SIG-M5 treated with dmso at 0.1 percent for 504 hours (cell line): ENCODE data around the gene TXNDC9.
"Not testable (repeated sequence)": the region's sequence is repeated elsewhere in the genome, so short reads cannot be mapped to it uniquely, and the experiment has no call there.

Experiments used
- DNase-seq: peaks from one replicate; lab custom pipeline; 2025; ENCODE audit not compliant: unreplicated experiment; lab: John Stamatoyannopoulos, UW

Gene TXNDC9, protein sequence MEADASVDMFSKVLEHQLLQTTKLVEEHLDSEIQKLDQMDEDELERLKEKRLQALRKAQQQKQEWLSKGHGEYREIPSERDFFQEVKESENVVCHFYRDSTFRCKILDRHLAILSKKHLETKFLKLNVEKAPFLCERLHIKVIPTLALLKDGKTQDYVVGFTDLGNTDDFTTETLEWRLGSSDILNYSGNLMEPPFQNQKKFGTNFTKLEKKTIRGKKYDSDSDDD

DNA sequence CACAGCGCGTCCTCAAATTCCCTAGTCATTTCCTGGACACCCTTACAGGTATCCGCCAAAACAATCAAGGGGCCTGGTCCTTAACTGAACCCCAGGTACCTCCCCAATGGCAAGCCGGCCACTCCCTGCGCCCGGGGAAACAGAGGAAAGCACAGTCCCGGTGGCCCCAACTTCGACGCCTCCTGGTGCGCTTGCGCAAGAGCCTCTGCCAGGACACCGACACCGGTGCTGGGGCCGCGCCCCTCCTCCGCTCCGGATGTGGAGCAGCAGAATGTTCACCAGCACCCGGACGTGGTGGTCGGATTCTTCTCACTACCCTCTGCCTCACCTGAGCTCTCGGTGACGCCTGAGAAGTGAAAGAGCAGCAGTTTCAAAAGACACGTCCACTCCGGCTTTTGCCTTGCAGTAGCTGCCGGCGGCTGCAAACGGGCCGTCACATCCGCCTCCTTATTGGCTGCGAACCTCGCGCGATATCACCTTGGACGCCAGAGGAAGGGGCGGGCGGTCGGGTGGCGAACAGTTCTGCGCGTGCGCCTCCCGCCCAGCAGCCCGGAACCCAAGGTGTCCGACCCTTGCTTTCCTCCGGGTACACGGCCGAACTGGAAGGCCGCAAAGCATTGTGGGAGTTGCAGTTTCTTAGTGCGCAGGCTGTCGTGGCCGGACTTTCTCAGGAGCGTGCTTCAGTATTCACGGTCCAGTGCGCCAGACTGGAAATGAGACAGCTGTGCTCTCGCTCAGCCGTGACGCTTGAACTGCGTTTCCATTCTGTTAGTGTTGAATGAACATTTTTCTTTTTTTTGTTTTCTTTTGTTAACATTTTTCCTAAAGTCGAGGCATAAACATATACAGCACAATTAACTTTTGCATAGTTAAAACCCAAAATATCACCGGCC is at the start of gene TXNDC9:
TSS of gene TXNDC9 (minus strand) at position 423 of the 893 bp plus-strand sequence. CDS start 3,123 bp downstream, outside the sequence.
- DNase-seq, result peak; percentile 99

DNA sequence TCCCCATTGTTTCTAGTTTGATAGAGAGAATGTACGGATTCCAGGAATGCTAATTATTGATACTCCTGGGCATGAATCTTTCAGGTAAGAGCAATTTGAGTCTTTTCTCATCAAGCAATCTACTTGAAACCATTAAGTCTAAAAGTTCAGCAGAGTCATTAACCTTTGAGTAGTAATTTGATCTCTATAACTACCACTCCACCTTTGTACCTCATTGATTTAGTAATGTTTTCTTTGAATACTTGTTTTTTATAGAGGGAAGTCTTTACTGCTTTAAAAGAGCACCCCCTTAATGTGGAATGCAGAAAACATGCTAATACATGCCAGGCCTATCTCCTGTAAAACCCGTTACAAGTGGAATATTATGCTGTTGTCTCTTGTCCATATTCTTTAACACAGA is 46.0 kb upstream of the TXNDC9 start:
- no peak for DNase-seq

DNA sequence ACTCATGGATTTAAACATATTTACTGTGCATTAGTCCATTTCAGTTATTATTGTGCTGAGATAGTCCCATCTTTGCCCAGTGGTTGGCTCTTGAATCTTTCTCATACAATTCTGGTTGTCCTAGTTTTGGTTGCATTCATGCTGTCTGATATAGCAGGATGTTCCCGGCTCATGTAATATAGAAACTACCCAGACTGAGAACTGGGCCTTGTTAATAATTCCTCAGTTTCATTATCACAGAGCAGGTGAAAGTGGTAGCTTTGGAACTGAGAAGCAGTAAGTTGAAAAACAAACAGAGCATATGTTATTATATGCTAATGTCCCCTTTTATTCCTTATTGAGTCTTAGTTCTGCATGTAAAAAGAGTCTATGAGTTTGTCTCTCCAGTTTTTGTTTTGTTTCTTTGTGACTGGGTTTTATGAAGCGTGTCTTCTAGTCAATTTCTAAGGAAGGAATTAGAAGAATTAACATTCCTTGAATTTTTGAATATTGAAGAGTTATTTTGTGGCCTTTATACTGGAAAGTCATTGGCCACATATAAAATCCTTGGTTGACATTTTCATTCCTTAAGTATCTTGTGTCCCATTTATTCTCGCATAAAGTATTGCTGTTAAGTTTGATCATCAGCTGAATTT is 44.4 kb upstream of the TXNDC9 start:
- DNase-seq, result no peak

DNA sequence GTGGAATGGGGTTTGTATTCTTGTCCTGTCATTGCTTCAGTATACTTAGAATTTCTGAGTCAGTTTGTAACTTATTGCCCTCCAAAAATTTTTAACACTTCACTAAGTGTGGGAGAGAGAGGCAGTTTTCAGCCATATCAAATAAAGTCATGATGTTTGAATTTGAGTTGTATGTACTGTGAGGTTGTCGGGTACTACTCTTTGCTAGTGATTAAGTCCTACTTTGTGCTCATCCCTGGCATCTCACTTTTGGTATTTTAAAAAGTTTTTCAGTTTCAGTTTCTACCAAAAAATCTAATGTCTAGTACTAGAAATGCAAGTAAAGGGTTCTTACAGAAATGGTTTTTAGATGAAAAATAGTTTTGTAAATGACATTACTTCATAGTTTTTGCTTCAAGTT is 41.7 kb upstream of the TXNDC9 start:
- DNase-seq, result no peak

DNA sequence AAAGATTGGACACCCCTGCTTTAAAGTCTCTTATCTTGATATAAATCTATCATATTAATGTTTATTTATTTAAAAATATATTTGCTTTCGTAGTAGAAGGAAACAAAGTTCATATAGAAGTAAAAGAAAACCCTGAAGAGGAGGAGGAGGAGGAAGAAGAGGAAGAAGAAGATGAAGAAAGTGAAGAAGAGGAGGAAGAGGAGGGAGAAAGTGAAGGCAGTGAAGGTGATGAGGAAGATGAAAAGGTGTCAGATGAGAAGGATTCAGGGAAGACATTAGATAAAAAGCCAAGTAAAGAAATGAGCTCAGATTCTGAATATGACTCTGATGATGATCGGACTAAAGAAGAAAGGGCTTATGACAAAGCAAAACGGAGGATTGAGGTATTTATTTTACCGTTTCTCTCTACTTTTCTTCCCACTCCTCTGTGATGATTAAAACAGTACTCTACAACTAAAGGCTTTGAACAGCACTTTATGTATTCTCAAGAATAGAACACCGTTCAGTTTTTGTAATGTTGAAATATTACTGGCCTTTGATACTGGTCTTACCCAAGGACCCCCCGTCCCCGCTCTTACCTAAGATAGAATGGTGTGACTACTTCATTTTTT is 40.2 kb upstream of the TXNDC9 start:
- no peak for DNase-seq

DNA sequence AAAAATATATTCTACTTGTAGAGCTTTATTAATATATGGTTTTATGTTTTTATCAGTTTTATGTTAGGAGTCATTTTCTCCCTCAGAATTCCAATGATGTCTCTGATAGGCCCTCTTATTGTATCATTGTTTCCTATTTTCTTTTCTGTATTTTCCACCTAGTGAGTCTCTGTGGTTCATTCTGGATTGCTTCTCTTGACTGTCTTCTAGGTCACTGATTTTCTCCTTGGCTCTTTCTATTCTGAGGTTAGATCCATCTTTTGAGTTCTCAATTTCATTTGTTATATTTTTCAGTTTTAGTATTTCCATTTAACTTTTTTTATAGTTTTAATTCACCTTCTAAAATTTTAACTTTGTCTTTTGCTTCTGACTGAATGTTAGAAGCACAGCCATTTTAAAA is 38.6 kb upstream of the TXNDC9 start:
- DNase-seq, result no peak

DNA sequence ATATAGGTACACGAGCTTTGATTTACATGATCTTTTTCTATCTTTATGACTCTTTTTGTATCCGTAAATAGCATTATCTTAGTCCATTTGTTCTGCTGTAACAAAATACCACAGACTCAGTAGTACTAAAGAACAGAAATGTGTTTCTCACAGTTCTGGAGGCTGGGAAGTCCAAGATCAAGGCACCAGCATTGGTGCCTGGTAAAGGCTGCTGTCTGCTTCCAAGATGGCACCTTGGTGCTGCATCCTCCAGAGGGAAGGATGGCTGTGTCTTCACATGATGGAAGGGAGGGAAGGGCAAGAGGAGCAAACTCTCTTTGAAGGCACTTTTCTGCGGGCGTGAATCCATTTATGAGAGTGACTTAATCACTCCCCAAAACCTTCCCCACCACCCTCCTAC is 37.0 kb upstream of the TXNDC9 start:
- no peak for DNase-seq

DNA sequence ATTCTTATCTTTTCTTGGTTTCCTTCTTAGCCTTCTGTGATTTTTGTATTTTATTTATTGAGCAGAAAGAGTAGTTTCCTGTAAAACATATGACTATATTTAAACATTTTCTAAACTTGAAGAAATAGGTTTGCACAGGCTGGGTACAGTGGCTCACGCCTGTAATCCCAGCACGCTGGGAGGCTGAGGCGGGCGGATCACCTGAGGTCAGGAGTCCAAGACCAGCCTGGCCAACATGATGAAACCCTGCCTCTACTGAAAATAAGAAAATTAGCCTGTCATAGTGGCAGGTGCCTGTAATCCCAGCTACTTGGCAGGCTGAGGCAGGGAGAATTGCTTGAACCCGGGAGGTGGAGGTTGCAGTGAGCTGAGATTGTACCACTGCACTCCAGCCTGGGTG is 32.7 kb upstream of the TXNDC9 start:
- not testable (repeated sequence) for DNase-seq

GRCh38 chr2:99365661-99366060 is 29.5 kb upstream of the TXNDC9 start:
- no peak for DNase-seq

- no peak for DNase-seq
Observed at GRCh38 chr2:99356853-99357252, 20.7 kb upstream of the TXNDC9 start.

DNA sequence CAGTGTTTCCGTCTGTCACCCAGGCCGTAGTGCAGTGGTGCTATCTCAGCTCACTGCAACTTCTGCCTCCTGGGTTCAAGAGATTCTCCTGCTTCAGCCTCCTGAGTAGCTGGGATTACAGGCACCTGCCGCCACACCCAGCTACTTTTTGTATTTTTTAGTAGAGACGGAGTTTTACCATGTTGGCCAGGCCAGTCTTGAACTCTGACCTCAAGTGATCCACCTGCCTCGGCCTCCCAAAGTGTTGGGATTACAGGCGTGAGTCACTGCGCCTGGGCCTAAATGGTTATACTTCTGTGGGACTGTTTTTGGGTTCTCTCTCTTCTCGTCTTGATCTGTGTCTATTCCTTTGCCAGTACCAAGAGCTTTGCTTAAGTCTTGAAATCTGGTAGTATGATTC is 18.7 kb upstream of the TXNDC9 start:
- not testable (repeated sequence) for DNase-seq

GRCh38 chr2:99354070-99354469 is 17.9 kb upstream of the TXNDC9 start:
- no peak for DNase-seq

DNA sequence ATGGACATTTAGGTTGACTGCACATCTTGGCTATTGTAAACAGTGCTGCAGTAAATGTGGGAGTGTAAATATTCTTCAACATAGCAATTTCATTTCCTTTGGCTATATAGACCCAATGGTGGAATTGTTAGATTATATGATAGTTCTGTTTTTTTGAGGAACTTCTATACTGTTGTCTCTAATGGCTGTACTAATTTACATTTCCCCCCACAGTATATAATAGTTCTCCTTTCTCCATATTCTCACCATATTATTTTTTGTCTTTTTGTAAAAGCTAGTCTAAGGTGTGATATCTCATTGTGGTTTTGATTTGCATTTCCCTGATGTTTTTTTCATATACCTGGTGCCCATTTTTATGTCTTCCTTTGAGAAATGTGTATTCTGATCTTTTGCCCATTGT is 14.1 kb upstream of the TXNDC9 start:
- no peak for DNase-seq

DNA sequence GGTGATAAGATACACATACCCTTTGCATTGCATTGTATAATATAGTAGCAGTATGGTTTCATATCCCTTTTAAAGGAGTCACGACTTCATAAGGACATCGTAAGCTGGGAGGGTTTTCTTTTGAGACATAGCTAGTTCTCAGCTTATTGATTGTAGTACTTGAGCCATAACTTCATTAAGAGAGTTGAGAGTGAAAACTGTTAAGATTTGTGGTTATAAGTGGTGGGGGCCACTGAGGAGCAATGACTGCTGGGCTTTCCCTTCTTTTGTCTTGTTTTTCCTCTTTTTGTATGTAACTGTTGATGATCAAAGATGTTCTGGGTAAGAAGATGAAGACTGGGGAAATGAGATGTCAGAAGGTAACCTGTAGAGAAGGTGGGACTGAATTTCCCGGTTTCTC is 12.0 kb upstream of the TXNDC9 start:
- DNase-seq, result peak; percentile 5

- no peak for DNase-seq
Observed at GRCh38 chr2:99346218-99346617, 10.1 kb upstream of the TXNDC9 start.

DNA sequence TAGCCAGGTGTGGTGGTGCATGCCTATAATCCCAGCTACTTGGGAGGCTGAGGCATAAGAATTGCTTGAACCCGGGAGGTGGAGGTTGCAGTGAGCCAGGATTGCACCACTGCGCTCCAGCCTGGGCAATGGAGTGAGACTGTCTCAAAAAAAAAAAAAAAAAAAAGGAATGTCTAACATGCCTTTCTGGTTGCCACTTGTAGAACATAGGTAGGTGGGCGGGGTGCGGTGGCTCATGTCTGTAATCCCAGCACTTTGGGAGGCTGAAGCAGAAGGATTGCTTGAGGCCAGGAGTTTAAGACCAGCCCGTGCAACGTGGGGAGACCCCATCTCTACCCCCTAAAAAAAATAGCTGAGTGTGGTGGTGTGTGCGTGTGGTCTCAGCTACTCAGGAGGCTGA is 9.3 kb upstream of the TXNDC9 start:
- not testable (repeated sequence) for DNase-seq

- no peak for DNase-seq
Observed at GRCh38 chr2:99342536-99342935, 6.4 kb upstream of the TXNDC9 start.

DNA sequence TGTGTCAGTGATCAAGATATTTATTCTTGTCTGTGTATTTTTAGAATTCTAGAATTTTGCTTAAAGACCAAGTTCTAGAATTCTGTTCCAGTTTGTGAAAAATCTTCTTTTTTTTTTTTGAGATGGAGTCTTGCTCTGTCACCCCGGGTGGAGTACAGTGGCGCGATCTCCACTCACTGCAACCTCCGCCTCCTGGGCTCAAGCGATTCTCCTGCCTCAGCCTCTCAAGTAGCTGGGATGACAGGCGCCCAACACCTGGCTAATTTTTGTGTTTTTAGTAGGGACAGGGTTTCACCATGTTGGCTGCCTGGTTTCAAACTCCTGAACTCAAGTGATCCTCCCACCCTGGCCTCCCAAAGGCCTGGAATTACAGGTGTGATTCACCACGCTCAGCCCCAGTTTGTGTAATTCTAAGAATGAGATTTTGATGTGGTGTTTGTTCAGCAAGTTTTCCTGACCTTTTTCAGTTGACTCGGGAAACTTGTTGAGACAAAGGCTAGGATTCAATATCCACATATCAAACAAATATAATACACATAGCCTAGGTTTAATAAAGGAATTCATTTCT is 4.6 kb upstream of the TXNDC9 start:
- no peak for DNase-seq

DNA sequence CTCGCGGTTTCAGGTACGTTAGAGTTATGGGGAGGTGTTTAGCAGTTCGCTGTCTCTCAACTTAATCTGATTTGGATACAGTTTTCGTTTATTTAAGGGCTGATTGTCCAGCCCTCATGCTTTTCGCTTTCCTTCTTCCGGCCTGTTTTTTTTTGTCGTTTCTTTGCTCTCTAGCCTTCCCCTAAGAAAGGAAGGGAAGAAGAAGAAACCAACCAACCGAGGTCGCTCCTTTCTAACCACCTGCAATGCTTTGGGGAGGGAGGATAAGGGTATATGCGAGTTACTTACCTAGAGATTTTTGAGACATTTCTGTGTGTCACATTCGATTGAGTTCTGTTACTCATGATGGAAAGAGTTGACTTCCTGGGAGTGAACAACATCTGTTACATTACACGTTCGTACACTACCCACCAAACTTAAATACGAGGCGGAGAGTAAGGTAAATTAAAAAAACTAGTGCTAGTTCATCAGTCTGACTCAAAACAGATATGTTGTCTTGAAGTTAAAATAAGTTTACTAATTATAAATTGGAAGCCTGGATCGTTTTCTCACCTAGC is 2.0 kb upstream of the TXNDC9 start:
- peak; percentile 60 for DNase-seq

GRCh38 chr2:99337113-99338028 is 1.2 kb upstream of the TXNDC9 start, which contains the start of gene EIF5B:
TSS of gene EIF5B (plus strand) at chr2:99337389. CDS start at chr2:99337555, 166 bp downstream.
- DNase-seq, result peak; percentile 91
